ENCODE results near the gene PTCH1.

The PTCH1 gene

DNA sequence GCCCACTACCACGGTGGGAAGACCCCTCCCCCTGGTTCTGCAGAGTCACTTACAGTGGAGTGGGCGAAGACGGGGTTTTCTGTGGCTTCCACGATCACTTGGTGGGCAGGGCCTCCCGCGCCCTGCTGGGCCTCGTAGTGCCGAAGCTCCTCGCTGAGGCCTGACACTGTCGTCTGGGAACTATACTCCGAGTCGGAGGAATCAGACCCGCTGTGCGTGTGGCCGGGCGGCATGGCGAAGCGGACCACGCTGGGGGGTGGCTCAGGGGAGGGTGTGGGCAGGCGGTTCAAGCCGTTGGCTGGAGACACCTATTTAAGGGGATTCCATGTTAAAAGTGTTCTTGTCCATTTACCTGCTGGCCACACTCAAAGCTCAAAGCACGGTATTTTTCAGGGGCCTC, 67.8 kb downstream of the PTCH1 start:
- Histone ChIP-seq H3K27ac (no peak overlapping the region), H3K9me3 (no peaks in the 10 kb centered on the region), H3K4me3 (ENCODE audit: low read depth in 1 of 2, low read length in 1 of 2) (no peak overlapping the region), H3K27me3 (peaks cover 15% of the 10 kb centered on the region), H3K36me3 (no peaks in the 10 kb centered on the region), H3K4me1 (ENCODE audit: control insufficient read depth in 1 of 2, insufficient read depth in 1 of 2, low read depth in 1 of 2, low read length in 1 of 2) (no peaks in the 10 kb centered on the region)
- TF ChIP-seq, protein P1, sequence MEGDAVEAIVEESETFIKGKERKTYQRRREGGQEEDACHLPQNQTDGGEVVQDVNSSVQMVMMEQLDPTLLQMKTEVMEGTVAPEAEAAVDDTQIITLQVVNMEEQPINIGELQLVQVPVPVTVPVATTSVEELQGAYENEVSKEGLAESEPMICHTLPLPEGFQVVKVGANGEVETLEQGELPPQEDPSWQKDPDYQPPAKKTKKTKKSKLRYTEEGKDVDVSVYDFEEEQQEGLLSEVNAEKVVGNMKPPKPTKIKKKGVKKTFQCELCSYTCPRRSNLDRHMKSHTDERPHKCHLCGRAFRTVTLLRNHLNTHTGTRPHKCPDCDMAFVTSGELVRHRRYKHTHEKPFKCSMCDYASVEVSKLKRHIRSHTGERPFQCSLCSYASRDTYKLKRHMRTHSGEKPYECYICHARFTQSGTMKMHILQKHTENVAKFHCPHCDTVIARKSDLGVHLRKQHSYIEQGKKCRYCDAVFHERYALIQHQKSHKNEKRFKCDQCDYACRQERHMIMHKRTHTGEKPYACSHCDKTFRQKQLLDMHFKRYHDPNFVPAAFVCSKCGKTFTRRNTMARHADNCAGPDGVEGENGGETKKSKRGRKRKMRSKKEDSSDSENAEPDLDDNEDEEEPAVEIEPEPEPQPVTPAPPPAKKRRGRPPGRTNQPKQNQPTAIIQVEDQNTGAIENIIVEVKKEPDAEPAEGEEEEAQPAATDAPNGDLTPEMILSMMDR (IDR thresholded peaks at IDR 0.05) = no peak

DNA sequence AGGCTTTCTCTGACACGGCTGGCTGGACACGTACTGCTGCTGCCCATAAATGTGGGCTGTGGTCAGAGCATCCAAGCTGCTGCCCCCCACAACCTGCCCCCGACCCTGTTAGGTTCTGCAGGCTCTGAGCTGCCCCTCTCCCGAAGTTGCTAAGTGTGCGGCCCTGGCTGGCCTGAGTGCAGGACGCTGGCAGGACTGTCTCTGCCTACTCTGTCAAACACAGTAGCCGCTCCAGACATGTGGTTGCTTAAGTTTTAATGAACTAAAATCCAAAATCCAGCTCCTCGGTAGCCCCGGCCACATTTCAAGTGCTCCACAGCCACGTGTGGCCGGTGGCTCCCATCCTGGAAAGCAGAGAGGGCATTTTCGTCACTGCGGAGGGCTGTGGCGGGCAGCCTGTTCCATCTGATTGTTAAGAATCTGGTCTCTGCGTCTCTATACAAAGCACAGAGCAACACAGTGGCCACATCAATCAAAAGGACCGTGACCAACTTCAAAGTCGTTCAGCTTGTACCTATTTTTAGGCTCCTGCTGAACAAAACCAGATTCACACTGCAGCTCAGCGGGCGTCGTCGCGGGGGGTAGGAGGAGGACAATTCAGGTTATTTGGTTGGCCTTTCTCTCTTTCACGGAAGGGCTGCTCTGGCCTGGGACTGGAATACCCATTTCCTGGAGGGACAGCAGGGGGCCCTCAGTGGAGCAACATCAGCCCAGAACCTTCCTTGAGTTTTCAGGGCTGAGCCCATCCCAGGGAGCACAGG, 68.9 kb downstream of the PTCH1 start:
- H3K4me3 ChIP-seq (ENCODE audit: low read depth in 1 of 2, low read length in 1 of 2) = no peak overlapping the region
- H3K27ac ChIP-seq = no peak overlapping the region
- H3K4me1 ChIP-seq (ENCODE audit: control insufficient read depth in 1 of 2, insufficient read depth in 1 of 2, low read depth in 1 of 2, low read length in 1 of 2) = no peaks in the 10 kb centered on the region
- TF ChIP-seq, protein P1 (IDR thresholded peaks at IDR 0.05) = no peak
- H3K9me3 ChIP-seq = no peaks in the 10 kb centered on the region
- no peaks in the 10 kb centered on the region for H3K36me3 ChIP-seq
- peaks cover 15% of the 10 kb centered on the region for H3K27me3 ChIP-seq

DNA sequence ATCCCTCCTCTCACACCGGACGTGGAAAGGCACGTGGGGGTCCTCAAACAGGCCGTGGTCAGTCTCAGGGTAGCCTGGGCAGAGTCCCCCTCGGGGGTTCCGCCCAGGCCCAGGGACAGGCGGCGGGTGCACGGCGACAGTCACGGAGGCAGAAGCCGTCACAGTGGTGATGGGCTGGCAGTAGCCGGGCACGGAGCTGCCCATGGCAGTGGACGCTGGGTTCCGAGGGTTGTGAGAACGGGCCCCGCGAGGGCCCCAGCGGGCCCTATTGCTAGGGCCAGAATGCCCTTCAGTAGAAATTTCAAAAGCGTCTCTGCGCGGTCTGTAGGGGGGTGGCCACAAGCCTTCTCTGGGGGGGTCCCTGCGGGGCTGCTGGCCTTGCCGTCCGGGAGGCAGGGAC, 69.8 kb downstream of the PTCH1 start:
- Histone ChIP-seq H3K36me3 (no peaks in the 10 kb centered on the region), H3K4me1 (ENCODE audit: control insufficient read depth in 1 of 2, insufficient read depth in 1 of 2, low read depth in 1 of 2, low read length in 1 of 2) (no peaks in the 10 kb centered on the region), H3K27me3 (peaks cover 15% of the 10 kb centered on the region), H3K9me3 (no peaks in the 10 kb centered on the region), H3K4me3 (ENCODE audit: low read depth in 1 of 2, low read length in 1 of 2) (no peak overlapping the region), H3K27ac (no peak overlapping the region)
- TF ChIP-seq, protein P1 (IDR thresholded peaks at IDR 0.05) = no peak

DNA sequence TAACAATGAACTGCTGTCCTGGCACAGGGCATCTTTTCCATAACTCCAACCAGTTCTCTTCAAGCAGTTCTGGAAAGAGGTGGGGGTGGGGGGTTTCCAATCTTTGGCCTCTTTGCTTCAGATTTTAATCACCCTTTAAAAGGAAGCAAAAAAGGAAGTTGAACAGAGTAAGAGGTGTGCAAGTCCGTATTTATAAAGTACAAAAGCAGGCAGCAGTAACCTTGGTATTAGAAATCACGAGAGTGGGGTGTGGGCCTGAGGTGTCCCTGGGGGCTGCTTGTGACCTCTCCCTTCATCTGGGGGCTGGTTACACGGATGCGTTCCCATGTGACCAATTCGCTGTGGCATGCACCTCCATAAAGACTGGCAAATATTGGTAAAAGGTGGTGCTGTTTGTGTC, 70.5 kb downstream of the PTCH1 start:
- Histone ChIP-seq H3K36me3 (no peaks in the 10 kb centered on the region), H3K27me3 (peaks cover 15% of the 10 kb centered on the region), H3K4me1 (ENCODE audit: control insufficient read depth in 1 of 2, insufficient read depth in 1 of 2, low read depth in 1 of 2, low read length in 1 of 2) (no peaks in the 10 kb centered on the region), H3K4me3 (ENCODE audit: low read depth in 1 of 2, low read length in 1 of 2) (no peak overlapping the region), H3K27ac (no peak overlapping the region), H3K9me3 (no peaks in the 10 kb centered on the region)
- TF ChIP-seq, protein P1 (IDR thresholded peaks at IDR 0.05) = no peak

DNA sequence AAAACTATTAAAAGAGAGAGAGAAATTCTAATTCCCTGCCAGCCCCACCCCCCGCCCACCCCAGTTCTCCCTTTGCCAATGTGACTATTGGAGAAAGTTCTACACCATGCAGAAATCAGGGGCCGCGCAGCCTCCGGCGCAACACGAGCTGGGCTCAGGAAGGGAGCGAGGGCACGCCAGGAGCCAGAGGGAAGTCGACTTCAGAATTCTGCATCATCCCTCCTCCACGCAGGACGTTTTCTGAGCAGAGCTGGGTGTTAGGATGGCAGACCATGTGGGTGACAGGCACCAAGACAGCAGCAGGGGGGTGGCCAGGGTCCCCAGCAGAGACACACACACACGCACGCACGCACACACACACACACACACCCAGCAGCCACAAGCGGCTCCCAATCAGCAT, 72.6 kb downstream of the PTCH1 start:
- Histone ChIP-seq H3K9me3 (no peaks in the 10 kb centered on the region), H3K27ac (no peak overlapping the region), H3K36me3 (no peaks in the 10 kb centered on the region), H3K4me1 (ENCODE audit: control insufficient read depth in 1 of 2, insufficient read depth in 1 of 2, low read depth in 1 of 2, low read length in 1 of 2) (no peaks in the 10 kb centered on the region), H3K4me3 (ENCODE audit: low read depth in 1 of 2, low read length in 1 of 2) (no peak overlapping the region), H3K27me3 (peaks cover 19% of the 10 kb centered on the region)
- TF ChIP-seq, protein P1 (IDR thresholded peaks at IDR 0.05) = no peak

Data from neutrophil (primary cell).